Mammary epithelial cell (primary cell): ENCODE results near the gene DDX39A.

Source experiments
- EZH2 ChIP-seq: IDR thresholded peaks from 2 replicates; pipeline ENCODE4 v1.6.1; 2012; ENCODE audit warnings: low read length, inconsistent platforms, borderline replicate concordance
- TF ChIP-seq, protein P1 (sequence below), 2 donors: IDR thresholded peaks in 1 of 2; conservative IDR thresholded peaks in 1 of 2; 2 replicates each; pipeline ENCODE4 v1.5.1; 2011 to 2012; ENCODE audit warnings: inconsistent platforms in 2 of 2, low read length in 2 of 2, mild to moderate bottlenecking in 2 of 2, control low read depth in 1 of 2, low read depth in 1 of 2; ENCODE audit not compliant: insufficient read depth in 1 of 2; ENCODE audit errors: extremely low read depth in 1 of 2

DNA sequence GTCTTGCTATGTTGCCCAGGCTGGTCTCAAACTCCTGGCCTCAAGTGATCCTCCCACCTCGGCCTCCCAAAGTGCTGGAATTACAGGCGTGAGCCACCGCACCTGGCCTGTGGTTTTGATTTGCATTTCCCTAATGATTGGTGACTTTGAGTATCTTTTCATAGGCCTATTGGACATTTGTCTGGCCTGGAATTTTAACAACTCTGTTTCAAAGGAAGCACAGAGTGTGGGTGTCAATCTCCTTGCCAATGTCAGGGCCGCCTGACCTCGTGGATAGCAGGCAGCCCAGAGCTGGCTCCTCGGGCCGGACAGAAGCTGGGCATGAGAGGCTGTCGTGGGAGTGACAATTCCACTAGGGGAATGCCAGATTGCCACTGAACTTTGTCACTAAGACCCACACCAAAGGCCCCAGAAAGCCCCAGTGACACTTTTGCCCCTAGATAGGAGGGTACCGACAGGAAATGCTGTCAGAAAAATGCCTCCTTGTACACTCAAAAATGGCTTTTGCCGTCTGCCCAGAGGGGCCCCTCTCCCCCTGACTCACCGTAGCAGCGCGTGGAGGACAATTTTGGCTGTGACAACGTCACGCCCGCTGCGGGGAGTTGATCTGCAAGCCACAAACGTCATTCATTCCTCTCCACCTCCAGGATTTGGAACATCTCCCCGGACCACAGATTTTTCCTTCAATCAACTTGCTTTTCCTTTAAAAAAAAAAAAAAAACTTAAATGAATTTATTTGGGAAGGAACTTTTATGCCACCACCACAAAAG, 49.6 kb downstream of the DDX39A start:
- TF ChIP-seq, protein P1, sequence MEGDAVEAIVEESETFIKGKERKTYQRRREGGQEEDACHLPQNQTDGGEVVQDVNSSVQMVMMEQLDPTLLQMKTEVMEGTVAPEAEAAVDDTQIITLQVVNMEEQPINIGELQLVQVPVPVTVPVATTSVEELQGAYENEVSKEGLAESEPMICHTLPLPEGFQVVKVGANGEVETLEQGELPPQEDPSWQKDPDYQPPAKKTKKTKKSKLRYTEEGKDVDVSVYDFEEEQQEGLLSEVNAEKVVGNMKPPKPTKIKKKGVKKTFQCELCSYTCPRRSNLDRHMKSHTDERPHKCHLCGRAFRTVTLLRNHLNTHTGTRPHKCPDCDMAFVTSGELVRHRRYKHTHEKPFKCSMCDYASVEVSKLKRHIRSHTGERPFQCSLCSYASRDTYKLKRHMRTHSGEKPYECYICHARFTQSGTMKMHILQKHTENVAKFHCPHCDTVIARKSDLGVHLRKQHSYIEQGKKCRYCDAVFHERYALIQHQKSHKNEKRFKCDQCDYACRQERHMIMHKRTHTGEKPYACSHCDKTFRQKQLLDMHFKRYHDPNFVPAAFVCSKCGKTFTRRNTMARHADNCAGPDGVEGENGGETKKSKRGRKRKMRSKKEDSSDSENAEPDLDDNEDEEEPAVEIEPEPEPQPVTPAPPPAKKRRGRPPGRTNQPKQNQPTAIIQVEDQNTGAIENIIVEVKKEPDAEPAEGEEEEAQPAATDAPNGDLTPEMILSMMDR (conservative IDR thresholded peaks at IDR 0.05 in 1 of 2, IDR thresholded peaks at IDR 0.05 in 1 of 2; ENCODE audit: extremely low read depth in 1 of 2, insufficient read depth in 1 of 2, low read depth in 1 of 2, low read length in 2 of 2), result no peak
- no peak for TF ChIP-seq EZH2
